K562 (cell line): Measurements from ENCODE around the gene SPATA6.

Experiments used
- ARID3B ChIP-seq: fragments of 250-450 bp; sonication (Bioruptor Pico); IDR thresholded peaks from 2 replicates; pipeline ENCODE4 v1.4.0; 2020; ENCODE audit warnings: borderline replicate concordance
- DLX4 ChIP-seq: fragments of 250-450 bp; sonication (Bioruptor Pico); IDR thresholded peaks from 2 replicates; pipeline ENCODE4 v1.6.1; 2021; ENCODE audit warnings: mild to moderate bottlenecking
- EZH2 ChIP-seq: IDR thresholded peaks from 2 replicates; pipeline ENCODE4 v1.6.1; 2012; ENCODE audit warnings: low read depth, mild to moderate bottlenecking, inconsistent platforms, low read length, borderline replicate concordance
- HNRNPL ChIP-seq: fragments of 200-400 bp; formaldehyde crosslinking; IDR thresholded peaks from 2 replicates; pipeline ENCODE4 v1.6.1; 2017; ENCODE audit warnings: low read depth, mild to moderate bottlenecking, low read length
- REST ChIP-seq, 2 experiments: fragments of 450-650 bp; formaldehyde crosslinking in 1 of 2; IDR thresholded peaks; 2 replicates each; pipeline versions ENCODE4 v1.4.0 to v1.6.1; 2014 to 2020; ENCODE audit warnings: mild to moderate bottlenecking in 2 of 2, borderline replicate concordance in 1 of 2, low read depth in 1 of 2
- TARDBP ChIP-seq: fragments of 450-650 bp; IDR thresholded peaks from 2 replicates; pipeline ENCODE4 v1.6.1; 2016
- USF2 ChIP-seq: sonication (generic); formaldehyde crosslinking; IDR thresholded peaks from 2 replicates; pipeline ENCODE4 v1.5.0; 2020; ENCODE audit warnings: missing genetic modification reagents
- ZC3H11A ChIP-seq: IDR thresholded peaks from 2 replicates; pipeline ENCODE4 v1.6.1; 2012; ENCODE audit warnings: low read depth, low read length, improper control_type of control experiment
- ZNF184 ChIP-seq: sonication (generic); formaldehyde crosslinking; IDR thresholded peaks from 2 replicates; pipeline ENCODE4 v1.5.0; 2020; ENCODE audit warnings: missing genetic modification reagents
- ZNF41 ChIP-seq: fragments of 250-450 bp; sonication (Bioruptor Pico); conservative IDR thresholded peaks from 2 replicates; pipeline ENCODE4 v1.4.0; 2020; ENCODE audit warnings: mild to moderate bottlenecking

GRCh38 chr1:48391926-48392325 lies 80.1 kb downstream of the SPATA6 start:
- TF ChIP-seq EZH2 (no peak), ZNF41 (CRISPR knock-in tag) (no peak), TARDBP (no peak), HNRNPL (no peak), ARID3B (no peak), REST (IDR thresholded peaks at IDR 0.05; ENCODE audit: borderline replicate concordance) (no peak), REST (CRISPR knock-in tag; IDR thresholded peaks at IDR 0.05; ENCODE audit: low read depth) (no peak), USF2 (no peak), ZC3H11A (no peak), DLX4 (CRISPR knock-in tag) (no peak), ZNF184 (CRISPR knock-in tag) (no peak)
